Spleen (tissue), 11 donors: ENCODE data around the gene TMEM132D. TPM values are rescaled to one million over a fixed set of nuclear protein-coding genes. Genes with fewer than 3 reads are reported as not detected.

Experiments used
- DNase-seq: peaks from one replicate; pipeline ENCODE4 v3.0.0-alpha.2; 2020
- H3K27ac ChIP-seq, 8 donors: fragments of 200-600 bp; sonication (generic) in 7 of 8; 1 replicate in 4 of 8; 2 replicates in 4 of 8; pipeline versions ENCODE4 v1.5.0 to v1.8.0; 2016 to 2021; ENCODE audit warnings: inconsistent platforms in 4 of 8, mild to moderate bottlenecking in 4 of 8, moderate library complexity in 1 of 8
- H3K27me3 ChIP-seq, 7 donors: fragments of 200-600 bp; sonication (generic) in 6 of 7; replicated peaks in 1 of 7; 1 replicate in 4 of 7; 2 replicates in 3 of 7; pipeline versions ENCODE4 v1.5.0 to v1.8.0; 2016 to 2021; ENCODE audit warnings: inconsistent platforms in 3 of 7, mild to moderate bottlenecking in 1 of 7
- H3K36me3 ChIP-seq, 6 donors: fragments of 200-600 bp; sonication (generic) in 5 of 6; 1 replicate in 4 of 6; 2 replicates in 2 of 6; pipeline versions ENCODE4 v1.5.0 to v1.8.0; 2016 to 2021; ENCODE audit warnings: inconsistent platforms in 2 of 6
- H3K4me1 ChIP-seq, 6 donors: fragments of 200-600 bp; sonication (generic) in 5 of 6; 1 replicate in 3 of 6; 2 replicates in 3 of 6; pipeline versions ENCODE4 v1.5.0 to v1.8.0; 2016 to 2021; ENCODE audit warnings: inconsistent platforms in 3 of 6
- H3K4me3 ChIP-seq, 8 donors: fragments of 200-600 bp; sonication (generic) in 7 of 8; 1 replicate in 4 of 8; 2 replicates in 4 of 8; pipeline versions ENCODE4 v1.5.0 to v1.8.0; 2016 to 2021; ENCODE audit warnings: inconsistent platforms in 4 of 8, mild to moderate bottlenecking in 4 of 8, moderate library complexity in 2 of 8
- H3K9me3 ChIP-seq, 8 donors: fragments of 200-600 bp; sonication (generic) in 7 of 8; 1 replicate in 4 of 8; 2 replicates in 4 of 8; pipeline versions ENCODE4 v1.5.0 to v1.8.0; 2016 to 2021; ENCODE audit warnings: inconsistent platforms in 4 of 8
- CTCF ChIP-seq, 11 experiments: fragments of 200-600 bp in 7 of 11; fragments of 450-650 bp in 4 of 11; sonication (generic) in 4 of 11; IDR thresholded peaks in 8 of 11; conservative IDR thresholded peaks in 3 of 11; 1 replicate in 7 of 11; 2 replicates in 4 of 11; pipeline versions ENCODE4 v1.4.0 to v1.8.0; 2016 to 2021; ENCODE audit warnings: antibody characterized with exemption in 11 of 11, inconsistent platforms in 4 of 11, mild to moderate bottlenecking in 1 of 11
- POLR2A ChIP-seq, 3 donors: fragments of 450-650 bp; IDR thresholded peaks; one replicate each; pipeline ENCODE4 v1.5.1; 2017; ENCODE audit warnings: antibody characterized with exemption in 3 of 3, mild to moderate bottlenecking in 1 of 3
- POLR2AphosphoS5 ChIP-seq, 3 donors: sonication (generic); formaldehyde crosslinking; IDR thresholded peaks; one replicate each; pipeline ENCODE4 v1.5.1; 2017; ENCODE audit warnings: antibody characterized with exemption in 3 of 3
- WGBS, 5 donors: extraction: QIAGEN DNeasy Blood & Tissue Kit in 3 of 5; methylation state at CpG; one replicate each; pipeline versions ENCODE4 v1.1.5 to v1.1.7; 2013 to 2018; 5-methylcytosine and 5-hydroxymethylcytosine counted together
- intact Hi-C: fragments of 100-400 bp; cut with DNase I; formaldehyde crosslinking; loops from one replicate; pipeline ENCODE4 v1.15.0; 2023; ENCODE audit warnings: low total_unique reads
- polyA plus RNA-seq, 3 donors: library from polyadenylated mRNA; stranded (reverse); fragments of 200-250 nt; gene quantifications; one replicate each; pipeline ENCODE4 v1.2.1, GENCODE V29; 2013
- total RNA-seq, 7 donors: library from RNA; depleted of rRNA in 3 of 7; stranded (reverse); fragments of >200 nt in 3 of 7; fragmentation: NEBNext Ultra II Directional in 4 of 7; extraction: Animal tissue kit (Norgen Biotek cat#: 25700) in 4 of 7; gene quantifications; one replicate each; pipeline versions ENCODE4 v1.1.0 to v1.2.1, GENCODE V29; 2016 to 2021
- donor health status: healthy with polysubstance abuse.
- donor health status: DM: no; HTN: no; CAD: no; lungs with moderate emphysema.
- donor health status: DM: no; HTN: no; CAD: no.
- donor health status: Bipolar disorder and iron deficiency.
- donor health status: healthy.
- donor health status: DM: no; HTN: no; CAD: no.
- donor health status: DM: yes; HTN: yes; CAD: no.

Gene TMEM132D
- total and polyA plus RNA-seq, 10 donors = 0.03 TPM; not detected in 9

GRCh38 chr12:129102233-129102632 lies 801.6 kb downstream of the TMEM132D start:
- no peak overlapping the region for H3K27ac ChIP-seq
- no peaks in the 10 kb centered on the region for H3K27me3 ChIP-seq
- H3K4me1 ChIP-seq = no peaks in the 10 kb centered on the region
- peaks cover 0 to 39% (median 13%) of the 10 kb centered on the region in 8 donors for H3K9me3 ChIP-seq
- TF ChIP-seq POLR2A (IDR thresholded peaks at IDR 0.05) (no peak), POLR2AphosphoS5 (IDR thresholded peaks at IDR 0.05) (no peak), CTCF (IDR thresholded peaks at IDR 0.05 in 8 of 11, conservative IDR thresholded peaks at IDR 0.05 in 3 of 11) (no peak)
- no peak overlapping the region for H3K4me3 ChIP-seq
- H3K36me3 ChIP-seq = no peaks in the 10 kb centered on the region
- WGBS, 5 donors = 86 to 88% (median 86%) methylated on average over 7 of the region's 7 CpGs
- DNase-seq = no peak
- intact Hi-C loops = no loop called here

- intact Hi-C loops = no loop called here
- peaks cover 0 to 37% (median 12%) of the 10 kb centered on the region in 8 donors for H3K9me3 ChIP-seq
- H3K27me3 ChIP-seq = no peaks in the 10 kb centered on the region
- WGBS, 5 donors = 62 to 81% (median 78%) methylated on average over 5 of the region's 5 CpGs
- H3K4me3 ChIP-seq = no peak overlapping the region
- no peaks in the 10 kb centered on the region for H3K4me1 ChIP-seq
- TF ChIP-seq POLR2AphosphoS5 (IDR thresholded peaks at IDR 0.05) (no peak), POLR2A (IDR thresholded peaks at IDR 0.05) (no peak), CTCF (IDR thresholded peaks at IDR 0.05 in 8 of 11, conservative IDR thresholded peaks at IDR 0.05 in 3 of 11) (no peak)
- no peaks in the 10 kb centered on the region for H3K36me3 ChIP-seq
- no peak for DNase-seq
- H3K27ac ChIP-seq = no peak overlapping the region
These were observed 802.0 kb downstream of the TMEM132D start for GRCh38 chr12:129101816-129102215.

GRCh38 chr12:129101404-129101803 lies 802.4 kb downstream of the TMEM132D start:
- intact Hi-C loops = no loop called here
- no peak overlapping the region for H3K4me3 ChIP-seq
- H3K9me3 ChIP-seq = peaks cover 0 to 32% (median 8%) of the 10 kb centered on the region in 8 donors
- no peak overlapping the region for H3K27ac ChIP-seq
- H3K36me3 ChIP-seq = no peaks in the 10 kb centered on the region
- WGBS, 5 donors = 65 to 79% (median 78%) methylated on average over 5 of the region's 5 CpGs
- H3K4me1 ChIP-seq = no peaks in the 10 kb centered on the region
- DNase-seq = no peak
- H3K27me3 ChIP-seq = no peaks in the 10 kb centered on the region
- TF ChIP-seq POLR2A (IDR thresholded peaks at IDR 0.05) (no peak), POLR2AphosphoS5 (IDR thresholded peaks at IDR 0.05) (no peak), CTCF (IDR thresholded peaks at IDR 0.05 in 8 of 11, conservative IDR thresholded peaks at IDR 0.05 in 3 of 11) (no peak)

- peaks cover 0 to 24% (median 8%) of the 10 kb centered on the region in 8 donors for H3K9me3 ChIP-seq
- H3K27me3 ChIP-seq = no peaks in the 10 kb centered on the region
- no peaks in the 10 kb centered on the region for H3K4me1 ChIP-seq
- H3K27ac ChIP-seq = no peak overlapping the region
- H3K4me3 ChIP-seq = no peak overlapping the region
- TF ChIP-seq CTCF (IDR thresholded peaks at IDR 0.05 in 8 of 11, conservative IDR thresholded peaks at IDR 0.05 in 3 of 11) (no peak), POLR2AphosphoS5 (IDR thresholded peaks at IDR 0.05) (no peak), POLR2A (IDR thresholded peaks at IDR 0.05) (no peak)
- whole genome bisulfite sequencing, 5 donors = 76 to 90% (median 77%) methylated on average over 3 of the region's 3 CpGs
- no peak for DNase-seq
- intact Hi-C loops = no loop called here
- no peaks in the 10 kb centered on the region for H3K36me3 ChIP-seq
These were observed 806.4 kb downstream of the TMEM132D start for GRCh38 chr12:129097451-129097850.
